SK-N-DZ (cell line): Measurements from ENCODE around the gene COL5A1.

ENCODE experiments used
- DNase-seq: peaks from one replicate; pipeline ENCODE4 v3.0.0-alpha.2; 2015; ENCODE audit warnings: low spot score

The COL5A1 gene

DNA sequence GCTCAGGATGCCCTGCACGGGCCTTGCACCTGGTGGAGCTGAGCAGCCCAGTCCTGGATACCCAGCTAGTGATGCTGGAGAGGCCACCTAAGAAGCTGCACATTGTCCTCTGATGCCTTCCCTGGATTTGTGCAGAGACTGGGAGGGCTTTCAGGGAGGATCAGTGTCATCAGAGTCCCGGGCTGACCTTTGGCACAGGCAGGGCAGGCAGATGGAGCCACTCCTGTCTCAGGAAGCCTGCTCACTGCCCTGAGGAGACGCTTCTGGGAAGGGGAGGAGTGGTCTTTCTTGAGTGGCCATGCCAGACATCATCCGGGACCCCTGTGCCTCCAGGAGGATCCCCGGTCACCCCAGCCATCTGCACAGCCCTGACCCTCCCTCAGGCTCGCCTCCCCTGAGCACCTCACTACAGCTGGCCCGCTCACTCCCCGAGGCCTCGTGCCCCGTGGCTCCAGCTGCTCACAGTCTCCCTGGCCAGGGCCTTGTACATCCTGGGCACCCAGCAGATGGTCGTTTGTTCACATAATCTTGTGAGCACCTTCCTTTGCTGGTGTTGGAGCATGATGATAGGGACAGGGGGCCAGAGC is 191.8 kb downstream of the COL5A1 start:
- no peak for DNase-seq

DNA sequence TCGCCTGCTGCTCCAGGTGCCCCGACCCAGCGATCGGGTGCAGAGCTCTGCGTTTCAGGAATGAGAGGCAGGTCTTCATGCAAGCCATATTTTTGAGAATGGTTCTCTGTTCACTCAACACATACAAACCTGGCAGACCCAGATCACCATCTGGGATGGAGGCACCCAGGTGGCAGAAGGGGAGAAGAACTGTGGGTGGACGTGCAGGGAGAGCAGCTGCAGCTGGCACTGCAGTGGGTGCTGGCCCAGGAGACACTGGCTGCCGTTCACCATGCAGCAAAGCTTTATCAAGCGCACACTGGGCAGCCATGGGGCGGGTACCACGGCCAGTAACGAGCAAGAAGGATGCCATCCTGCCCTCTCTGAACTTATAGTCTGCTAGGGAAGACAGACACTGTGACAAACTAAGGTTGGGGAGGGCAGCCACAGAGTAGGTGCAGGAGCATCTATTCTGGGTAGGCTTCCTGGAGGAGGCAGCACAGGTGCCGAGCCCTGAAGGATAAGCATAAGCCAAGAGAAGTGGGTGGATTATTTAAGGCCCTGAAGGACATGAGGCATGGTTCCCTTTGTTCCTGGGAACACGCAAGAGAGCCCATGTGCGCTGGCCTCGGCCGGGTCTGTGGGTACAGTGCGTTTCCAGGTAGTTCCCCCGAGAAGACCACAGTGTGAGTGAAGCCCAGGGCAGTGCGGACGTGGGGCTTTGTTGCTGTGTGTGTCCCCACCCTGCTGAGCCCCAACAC is 192.8 kb downstream of the COL5A1 start:
- no peak for DNase-seq

DNA sequence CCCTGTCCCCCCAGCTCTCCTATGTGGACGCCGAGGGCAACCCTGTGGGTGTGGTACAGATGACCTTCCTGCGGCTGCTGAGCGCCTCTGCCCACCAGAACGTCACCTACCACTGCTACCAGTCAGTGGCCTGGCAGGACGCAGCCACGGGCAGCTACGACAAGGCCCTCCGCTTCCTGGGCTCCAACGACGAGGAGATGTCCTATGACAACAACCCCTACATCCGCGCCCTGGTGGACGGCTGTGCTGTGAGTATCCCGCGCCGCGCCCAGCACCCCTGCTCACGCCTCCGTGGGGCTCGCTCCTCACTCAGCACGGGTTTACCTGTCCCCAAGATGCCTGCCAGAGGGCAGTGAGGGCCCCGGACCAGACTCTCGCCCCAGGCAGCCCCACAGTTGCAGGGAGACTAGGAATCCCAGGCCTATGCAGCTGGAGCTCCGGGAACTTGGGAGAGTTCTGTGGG is 193.4 kb downstream of the COL5A1 start:
- no peak for DNase-seq

DNA sequence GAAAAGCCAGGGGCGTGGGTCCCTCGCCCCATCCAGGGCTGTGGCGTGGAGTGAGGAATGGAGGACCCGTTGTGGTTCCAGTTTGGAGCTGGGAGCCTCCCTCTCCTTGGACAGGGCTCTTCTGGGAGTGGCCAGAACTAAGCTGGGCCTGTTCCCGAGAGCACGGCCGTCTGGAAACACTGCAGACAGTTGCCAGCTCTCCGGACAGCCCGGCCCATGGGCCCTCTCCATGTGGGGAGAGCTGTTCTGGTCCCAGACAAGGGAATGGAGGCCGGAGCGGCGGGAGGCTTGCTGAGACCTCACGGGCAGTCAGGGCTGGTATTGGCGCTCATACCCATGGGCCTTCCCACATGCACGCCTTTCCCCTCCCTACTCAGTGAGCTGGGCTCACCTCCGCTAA is 193.8 kb downstream of the COL5A1 start:
- DNase-seq = no peak

DNA sequence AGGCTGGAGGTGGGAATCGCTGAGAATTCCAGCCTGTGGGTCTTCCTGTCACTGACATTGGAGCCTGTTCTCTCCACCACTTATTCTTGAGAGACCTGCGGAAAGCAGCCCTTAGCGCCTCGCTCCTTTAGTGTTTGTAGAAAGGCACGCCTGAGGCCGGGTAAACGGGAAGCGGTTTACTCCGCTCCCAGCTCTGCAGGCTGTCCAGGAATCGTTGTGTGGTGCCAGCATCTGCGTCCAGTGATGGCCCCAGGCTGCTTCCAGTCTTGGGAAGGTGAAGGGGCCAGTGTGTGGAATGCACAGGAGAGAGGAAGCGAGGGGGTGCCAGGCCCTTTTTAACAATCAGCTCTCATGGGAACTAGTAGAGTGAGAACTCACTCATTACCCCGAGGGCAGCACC is 194.4 kb downstream of the COL5A1 start:
- no peak for DNase-seq

DNA sequence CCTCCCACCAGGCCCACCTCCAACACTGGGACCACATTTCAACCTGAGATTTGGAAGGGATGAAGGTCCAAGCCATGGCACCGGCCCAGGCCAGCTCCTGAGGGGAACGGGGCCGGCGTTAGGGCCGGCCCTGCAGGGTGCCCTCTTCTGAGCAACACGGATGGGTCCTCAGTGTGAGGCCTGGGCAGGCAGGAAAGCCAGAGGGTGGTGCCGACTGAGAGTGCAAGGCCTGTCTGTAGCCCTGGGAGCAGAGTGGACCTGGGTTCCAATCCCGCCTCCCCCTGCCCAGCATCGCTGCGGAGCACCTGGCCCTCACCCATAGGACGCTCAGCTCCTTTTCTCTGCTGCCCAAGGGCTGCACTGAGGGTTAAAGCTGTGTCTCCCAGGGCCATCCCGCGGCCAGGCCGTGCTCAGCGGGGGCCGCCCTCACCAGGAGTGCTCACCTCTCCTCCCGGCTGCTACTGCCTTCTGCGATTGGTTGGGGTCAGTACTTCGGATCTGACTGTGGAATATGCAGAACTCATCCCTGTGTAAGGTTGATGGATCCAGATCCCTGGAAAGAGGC is 194.9 kb downstream of the COL5A1 start:
- DNase-seq = no peak

DNA sequence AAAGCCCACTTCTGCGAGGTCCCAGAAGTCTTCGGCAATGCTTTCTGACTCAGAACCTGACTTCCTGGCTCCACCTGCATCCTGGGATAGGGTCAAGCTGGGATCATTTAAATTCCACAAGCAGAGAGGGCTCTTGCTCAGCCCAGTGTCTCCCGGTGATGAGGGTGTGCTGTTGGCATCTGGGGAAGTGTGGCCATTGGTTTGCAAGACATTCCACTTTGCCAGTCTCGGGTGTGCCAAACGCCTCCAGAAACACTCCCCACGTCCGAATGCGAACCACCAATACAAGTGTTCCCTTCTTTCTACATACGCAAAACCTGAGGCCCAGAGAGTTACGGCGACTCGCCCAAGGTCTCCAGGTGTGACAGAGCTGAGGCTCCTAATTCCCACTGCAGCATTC is 195.9 kb downstream of the COL5A1 start:
- no peak for DNase-seq

DNA sequence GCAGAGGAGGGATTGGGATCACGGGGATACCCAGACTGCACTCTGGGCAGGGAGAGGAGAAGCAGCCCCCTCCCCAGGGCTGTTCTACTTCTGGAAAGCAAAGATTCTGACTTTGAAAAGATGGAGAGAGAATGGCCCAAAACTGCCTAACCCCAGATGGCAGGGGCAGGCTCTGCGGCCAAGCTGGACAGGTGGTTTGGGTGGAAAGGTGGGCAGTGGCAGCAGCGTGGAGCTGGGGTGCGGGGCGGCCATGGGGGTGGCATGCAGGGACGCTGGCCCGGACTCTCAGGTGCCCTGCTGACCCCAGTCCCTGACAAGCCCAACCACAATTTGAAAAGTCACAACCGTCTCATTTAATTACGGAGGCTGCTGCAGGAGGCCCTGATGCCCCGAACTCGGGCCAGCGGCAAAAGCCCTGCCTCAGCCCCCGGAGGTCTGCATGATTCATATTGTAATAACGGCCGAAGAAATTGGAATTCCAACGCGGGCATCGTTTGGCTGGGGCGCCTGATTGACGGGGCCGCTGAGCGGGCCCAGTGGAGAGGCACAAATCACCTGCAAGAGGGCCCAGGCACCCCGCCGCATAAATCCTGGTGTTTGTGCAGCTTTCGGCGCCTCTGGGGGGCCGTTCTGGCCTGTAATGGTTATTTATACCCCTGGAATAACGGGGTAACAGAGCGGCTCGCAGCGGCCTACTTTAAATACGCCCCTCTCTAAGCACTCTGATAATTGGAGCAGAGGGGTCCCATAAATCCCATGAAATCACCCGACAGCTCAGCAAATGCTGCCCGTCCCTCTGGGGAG is 197.2 kb downstream of the COL5A1 start:
- DNase-seq = no peak

DNA sequence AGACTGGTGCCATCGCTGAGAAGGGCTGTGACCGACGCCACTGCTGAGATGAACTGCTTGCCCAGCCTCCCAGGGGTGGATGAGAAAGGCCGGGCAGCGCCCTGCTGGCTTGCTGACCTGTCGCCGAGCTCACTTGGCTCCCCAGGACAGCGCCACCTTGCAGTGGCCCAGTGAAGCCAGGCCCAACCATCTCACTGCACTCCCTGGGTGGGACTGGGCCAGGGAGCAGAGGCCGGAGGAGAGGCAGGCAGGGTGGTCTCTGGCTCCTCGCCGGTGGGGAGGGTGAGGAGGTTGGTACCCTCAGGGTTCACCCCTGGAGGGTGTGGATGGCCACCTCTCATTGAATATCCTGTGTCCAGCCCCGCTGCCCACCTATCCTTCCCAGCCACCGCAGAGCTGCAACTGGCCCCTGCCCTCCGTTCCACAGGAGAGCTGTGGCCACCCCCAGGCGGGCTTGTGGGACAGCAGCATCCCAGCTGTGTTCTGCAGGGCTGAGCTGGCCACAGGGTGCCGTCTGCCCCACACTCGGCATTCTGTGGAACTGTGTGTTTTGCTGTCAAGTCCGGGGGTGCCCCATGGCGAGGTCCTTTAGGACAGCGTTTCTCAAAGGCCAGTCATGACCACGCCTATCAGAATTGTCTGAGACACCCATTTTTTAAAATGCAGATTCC is 198.0 kb downstream of the COL5A1 start:
- no peak for DNase-seq

DNA sequence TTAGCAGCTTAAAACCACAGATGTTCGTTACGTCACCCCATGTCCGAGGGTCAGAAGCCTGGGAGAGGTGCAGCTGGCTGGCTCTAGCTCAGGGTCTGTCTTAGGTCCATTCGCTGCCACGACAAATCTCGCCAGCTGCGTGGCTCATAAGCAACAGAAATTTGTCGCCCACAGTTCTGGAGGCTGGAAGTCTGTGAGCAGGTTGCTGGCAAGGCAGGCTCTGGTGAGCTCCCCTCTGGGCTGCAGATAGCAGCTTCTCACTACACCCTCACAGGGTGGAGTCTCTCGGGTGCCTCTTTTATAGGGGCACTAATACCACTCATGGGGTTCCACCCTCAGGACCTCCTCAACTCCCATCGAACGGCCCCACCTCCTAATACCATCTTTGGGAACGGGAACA is 198.9 kb downstream of the COL5A1 start:
- no peak for DNase-seq

DNA sequence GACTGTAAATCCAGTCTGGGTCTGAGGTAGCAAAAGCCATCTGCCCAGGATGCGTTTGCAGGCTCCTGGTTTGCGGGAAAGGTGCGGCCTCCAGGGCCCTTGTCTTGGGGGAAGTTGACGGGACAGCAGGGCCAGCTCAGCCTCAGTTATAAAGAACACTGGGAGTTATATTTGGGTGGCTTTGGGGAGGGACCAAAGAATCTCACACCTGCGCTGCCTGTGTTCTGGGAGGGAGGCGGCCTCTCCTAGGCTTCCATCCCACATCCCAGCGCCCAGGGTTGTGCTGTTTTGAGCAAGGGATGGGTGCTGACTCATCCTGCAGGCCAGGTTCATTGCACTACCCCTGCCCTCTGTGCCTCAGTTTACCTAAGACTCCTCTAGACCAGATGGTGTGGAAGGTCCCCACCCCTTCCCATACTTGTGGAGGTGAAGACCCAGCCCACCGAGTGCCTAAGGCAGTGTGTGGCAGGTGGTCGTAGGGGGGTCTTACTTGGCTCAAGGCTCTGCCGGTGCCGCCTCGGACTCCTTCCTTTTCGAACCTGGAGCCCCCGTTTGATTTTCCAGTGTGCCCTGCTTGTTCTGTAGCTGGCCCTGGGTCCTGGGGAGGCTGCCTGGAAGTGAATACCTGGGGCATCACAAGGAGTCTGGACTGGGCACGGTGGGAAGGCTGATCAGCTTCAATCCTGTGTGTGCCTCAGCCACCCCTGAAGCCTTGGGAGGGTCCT is 199.7 kb downstream of the COL5A1 start:
- DNase-seq = no peak

DNA sequence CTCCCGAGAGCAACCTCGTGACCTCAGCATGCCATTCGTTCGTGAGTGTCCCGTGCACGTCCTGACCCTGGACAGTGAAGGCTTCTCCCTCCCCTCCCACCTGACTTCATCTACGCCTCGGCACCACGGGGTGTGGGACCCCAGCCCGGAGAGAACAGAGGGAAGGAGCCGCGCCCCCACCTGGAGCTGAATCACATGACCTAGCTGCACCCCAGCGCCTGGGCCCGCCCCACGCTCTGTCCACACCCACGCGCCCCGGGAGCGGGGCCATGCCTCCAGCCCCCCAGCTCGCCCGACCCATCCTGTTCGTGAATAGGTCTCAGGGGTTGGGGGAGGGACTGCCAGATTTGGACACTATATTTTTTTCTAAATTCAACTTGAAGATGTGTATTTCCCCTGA is 200.7 kb downstream of the COL5A1 start:
- DNase-seq = no peak

DNA sequence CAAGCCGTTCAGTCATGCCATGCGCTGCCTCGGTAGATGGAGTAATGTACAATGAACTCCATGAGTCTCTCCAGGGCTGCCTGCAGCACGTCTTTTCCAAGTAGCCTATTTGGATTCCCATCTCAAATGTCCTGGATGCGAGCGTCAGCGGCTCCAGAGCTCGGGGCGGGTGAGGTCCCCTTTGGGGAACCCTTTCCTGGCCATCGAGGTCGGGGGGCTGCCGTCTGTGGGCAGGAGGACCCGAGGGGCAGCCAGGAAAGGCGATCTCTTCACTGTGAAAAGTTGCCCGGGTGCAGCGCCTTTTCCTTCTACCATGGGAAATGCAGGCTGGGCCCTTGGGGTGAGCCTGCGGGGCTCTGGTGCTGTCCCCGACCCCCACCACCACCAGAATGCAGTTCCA is 202.1 kb downstream of the COL5A1 start:
- DNase-seq = no peak

DNA sequence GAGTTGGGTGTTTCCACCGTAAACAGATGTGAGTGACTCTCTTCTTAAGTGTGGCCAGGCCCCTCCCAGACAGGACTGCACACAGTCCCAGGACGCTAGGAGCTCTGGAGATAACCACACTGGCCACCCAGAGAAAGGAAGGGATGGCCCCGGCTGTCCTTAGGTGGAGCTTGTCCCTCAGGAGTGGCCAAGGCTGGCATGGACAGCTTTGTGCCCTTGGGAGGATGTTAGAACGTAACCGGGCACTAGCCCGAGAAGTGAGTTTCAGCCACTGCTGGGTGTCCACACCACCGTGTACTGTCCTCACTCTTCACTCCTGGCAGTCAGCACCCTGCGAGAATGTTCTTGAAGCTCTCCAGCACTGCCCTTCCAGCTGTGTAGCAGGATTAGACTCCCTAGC is 203.2 kb downstream of the COL5A1 start:
- no peak for DNase-seq

DNA sequence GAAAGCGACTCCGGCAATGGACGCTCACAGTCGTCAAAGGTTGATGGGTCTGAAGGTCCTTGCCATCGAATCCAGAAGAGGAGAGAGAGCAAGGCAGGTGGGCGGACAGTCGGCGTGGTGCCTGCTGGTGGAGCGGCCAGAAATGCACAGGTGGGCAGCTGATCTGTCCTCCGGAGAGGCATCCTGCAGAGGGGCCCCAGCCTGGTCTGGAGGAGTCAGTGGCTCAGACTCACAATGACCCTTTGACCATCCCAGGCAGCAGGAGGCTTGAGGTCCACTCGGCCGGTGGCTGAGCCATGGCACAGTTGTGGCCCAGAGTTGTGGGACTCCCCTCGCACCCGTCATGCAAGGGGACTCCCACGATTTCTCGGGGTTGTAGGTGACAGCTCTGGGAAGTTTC is 204.6 kb downstream of the COL5A1 start:
- no peak for DNase-seq

DNA sequence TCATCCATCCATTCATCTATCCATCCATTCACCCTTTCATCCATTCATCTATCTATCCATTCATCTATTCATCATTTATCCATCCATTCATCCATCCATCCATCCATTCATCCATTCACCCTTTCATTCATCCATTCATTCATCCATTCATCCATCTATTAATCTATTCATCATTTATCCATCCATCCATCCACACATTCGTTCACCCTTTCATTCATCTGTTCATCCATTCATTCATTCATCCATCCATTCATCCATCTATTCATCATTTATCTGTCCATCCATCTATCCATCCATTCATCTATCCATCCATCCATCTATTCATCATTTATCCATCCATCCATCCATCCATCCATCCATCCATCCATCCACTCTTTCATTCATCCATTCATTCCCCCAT is 205.1 kb downstream of the COL5A1 start:
- DNase-seq = no peak

DNA sequence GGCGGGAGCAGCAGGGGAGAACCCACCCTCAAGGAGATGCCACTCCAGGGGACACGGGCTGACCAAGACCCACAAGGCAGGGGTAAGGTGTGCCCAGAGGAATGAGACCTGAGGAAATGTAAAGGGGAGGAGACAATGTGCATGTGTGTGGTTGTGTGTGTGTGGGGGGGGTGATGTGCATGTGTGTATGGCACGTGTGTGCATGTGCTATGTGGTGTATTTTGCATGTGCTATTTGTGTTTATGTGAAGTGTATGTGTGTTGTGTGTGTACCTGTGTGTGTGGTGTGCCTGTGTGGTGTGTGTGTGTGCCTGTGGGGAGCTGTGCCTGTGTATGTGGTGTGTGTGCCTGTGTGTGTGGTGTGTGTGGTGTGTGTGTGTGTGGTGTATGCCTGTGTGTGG is 205.5 kb downstream of the COL5A1 start:
- no peak for DNase-seq

DNA sequence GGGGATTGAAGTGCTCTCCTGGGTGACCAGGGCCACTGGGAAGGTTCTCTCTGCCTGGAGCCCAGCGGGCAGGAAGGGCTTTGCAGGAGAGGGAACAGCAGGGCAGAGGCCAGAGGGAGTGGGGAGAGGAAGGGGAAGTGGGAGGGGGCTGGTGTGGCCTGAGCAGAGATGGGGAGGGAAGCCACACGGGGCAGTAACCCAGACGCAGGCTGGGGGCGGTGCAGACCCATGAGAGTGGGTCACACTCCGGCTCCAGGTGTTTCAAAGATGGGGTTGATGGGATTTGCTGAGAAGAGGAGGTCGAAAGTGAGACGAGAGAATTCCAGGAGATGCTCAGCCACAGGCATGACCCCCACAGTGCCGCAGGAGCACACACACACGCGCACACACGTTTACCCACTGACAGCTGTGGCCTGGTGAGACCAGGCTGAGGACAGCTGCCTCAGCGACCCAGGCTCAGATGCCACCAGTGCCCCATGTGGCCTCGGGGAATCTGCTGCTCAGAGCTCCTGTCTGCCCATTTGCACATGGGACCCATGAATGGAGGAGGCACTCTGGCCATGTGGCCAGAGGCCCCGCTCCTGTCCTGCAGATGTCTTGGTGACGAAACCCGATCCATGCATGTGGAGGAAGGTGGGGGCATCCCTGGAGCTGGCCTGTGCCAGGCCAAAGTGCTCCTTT is 206.3 kb downstream of the COL5A1 start:
- DNase-seq = no peak

DNA sequence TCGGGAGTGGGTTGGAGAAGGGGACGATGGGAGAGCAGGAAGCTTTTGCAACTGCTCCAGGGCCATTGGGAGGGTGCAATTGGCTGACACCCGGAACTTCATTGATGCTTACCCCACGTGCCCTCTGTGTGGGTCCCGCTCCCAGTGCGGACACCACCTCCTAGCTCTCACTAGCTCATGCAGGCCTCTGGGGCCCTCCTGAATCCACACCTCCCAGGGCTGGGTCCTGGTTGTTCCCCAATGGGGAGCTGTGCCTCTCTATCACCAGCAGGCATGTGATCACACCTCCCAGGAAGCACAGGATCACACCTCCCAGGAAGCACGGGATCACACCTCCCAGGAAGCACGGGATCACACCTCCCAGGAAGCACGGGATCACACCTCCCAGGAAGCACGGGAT is 206.9 kb downstream of the COL5A1 start:
- no peak for DNase-seq

DNA sequence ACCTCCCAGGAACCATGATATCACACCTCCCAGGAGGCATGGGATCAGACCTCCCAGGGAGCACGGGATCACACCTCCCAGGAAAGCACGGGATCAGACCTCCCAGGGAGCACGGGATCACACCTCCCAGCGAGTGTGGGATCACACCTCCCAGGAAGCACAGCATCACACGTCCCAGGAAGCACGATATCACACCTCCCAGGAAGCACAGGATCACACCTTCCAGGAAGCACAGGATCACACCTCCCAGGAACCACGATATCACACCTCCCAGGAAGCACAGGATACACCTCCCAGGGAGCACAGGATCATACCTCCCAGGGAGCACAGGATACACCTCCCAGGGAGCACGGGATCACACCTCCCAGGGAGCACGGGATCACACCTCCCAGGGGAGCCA is 209.0 kb downstream of the COL5A1 start:
- DNase-seq = no peak

DNA sequence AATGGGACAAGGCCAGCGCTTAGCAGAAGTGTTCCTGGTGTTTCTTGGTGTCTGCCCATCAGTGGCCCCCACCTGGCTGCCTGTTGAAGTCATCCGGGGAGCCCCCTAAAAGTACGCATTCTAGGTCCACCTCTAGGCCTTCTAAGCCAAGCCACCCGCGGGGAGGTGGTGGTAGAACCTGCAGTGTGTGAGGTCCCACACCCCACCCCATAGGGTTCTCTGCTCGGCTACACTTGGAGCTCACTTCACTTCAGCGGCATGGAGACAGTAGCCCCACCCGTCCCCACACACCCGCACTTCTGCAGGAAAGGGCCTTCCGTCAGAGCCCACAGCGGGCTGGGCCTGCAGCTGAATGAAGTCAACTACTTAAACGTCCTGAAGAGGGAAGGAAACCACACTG is 209.4 kb downstream of the COL5A1 start:
- no peak for DNase-seq
